ACHN (cell line): Measurements from ENCODE around the gene NTNG2.

ENCODE experiments used
- DNase-seq: peaks from one replicate; pipeline ENCODE4 v3.0.0-alpha.2; 2015
- in situ Hi-C: cut with HindIII; loops from 2 replicates; pipeline ENCODE4 v1.10.0; 2017; ENCODE audit warnings: low sequenced_read_pairs, low pct_ligation_motif_present, low pct_unique_long_range_greater_than_20kb

The NTNG2 gene

GRCh38 chr9:132221941-132222340 is 60.1 kb downstream of the NTNG2 start:
- DNase-seq = no peak
- in situ Hi-C loops = no loop called here

DNA sequence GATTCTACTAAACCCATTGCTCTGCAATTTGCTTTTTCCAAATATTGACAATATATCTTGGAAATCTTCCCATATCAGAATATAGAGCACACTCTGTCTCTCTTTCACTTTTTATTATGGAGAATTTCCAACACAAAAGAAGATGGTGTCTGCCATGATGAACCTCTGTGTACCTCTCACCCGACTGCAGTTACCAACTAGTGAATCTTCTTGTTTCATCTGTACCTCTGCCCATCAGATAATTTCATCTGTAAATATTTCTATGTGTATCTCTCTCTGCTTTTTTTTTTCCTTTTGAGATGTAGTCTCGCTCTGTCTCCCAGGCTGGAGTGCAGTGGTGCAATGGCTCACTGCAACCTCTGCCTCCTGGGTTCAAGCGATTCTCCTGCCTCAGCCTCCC is 62.8 kb downstream of the NTNG2 start:
- in situ Hi-C loops = no loop called here
- DNase-seq = no peak

- in situ Hi-C loops = no loop called here
- no peak for DNase-seq
Measured at GRCh38 chr9:132226571-132227430, 64.9 kb downstream of the NTNG2 start.

DNA sequence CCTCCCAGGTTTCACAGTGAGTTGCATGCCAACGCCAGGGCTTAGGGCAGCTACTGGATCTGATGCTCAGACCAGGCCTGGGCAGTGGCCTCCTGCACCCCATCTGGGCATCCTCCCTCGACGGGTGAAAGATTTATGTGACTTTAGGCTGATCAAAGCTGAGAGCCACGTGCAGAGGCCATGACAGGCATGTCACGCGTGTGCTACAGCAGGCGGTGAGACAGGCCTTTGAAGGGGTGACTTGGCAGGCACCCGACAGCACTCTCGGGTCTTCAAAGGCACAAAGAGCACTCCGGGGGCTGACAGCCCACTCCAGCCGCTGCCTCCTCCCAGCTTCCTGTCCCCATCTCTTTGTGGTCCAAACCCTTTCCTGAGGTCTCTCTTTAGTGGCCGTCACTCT is 66.2 kb downstream of the NTNG2 start:
- no peak for DNase-seq
- in situ Hi-C loops = no loop called here

- in situ Hi-C loops = no loop called here
- no peak for DNase-seq
Measured at GRCh38 chr9:132230605-132231004, 68.7 kb downstream of the NTNG2 start.

DNA sequence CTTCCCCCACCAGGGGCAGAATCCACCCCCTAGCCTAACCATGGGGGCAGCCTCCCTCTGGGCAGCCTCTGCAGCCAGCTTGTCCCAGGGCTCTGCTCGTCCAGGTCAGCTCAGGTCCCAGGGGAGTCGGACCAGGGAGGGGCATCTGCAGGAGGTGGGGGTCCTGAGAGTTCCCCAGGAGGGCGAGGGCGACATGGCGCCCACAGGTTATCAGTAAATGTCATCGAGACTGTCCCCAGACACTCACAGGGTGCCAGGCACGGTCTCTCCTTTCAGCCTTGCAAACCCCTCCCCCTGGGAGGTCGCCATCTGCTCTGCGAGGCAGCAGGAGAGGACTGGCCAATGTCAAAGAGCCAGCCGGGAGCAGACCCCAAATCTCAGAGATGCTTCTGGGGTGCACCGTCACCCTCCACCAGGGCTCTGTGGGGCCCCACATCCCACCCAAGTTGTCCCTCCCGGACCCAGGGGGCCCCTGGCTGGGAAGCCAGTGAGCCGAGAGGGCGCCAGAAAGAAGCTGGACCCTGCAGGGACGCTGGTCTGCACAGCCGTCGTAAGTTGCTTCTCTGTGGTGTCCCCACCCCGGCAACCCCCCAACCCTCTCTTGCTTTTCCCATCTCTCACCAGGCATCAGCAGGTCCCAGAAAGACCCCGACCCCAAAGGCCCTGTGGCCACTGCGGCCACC is 69.3 kb downstream of the NTNG2 start:
- no peak for DNase-seq
- in situ Hi-C loops = no loop called here

DNA sequence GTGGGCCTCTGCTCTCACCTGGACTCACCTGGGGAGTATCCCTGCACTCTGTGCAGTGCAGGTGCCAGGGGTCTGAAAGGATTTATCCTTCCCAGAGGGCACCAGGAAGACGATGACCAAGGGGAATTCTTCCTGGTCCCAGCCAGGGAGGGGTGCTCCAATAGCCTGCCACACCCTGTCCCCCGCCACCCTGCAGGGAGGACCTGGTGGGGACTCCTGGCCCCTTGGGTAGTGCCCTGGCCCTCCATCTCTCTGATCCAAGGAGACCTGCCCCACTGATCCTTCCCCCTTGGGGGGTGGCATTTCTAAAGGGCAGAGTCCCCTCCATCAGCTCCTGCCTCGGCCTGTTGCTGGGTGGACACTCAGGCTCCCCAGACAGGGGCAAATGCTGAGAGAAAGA is 70.7 kb downstream of the NTNG2 start:
- in situ Hi-C loops = no loop called here
- DNase-seq = no peak

GRCh38 chr9:132233138-132233537 is 71.3 kb downstream of the NTNG2 start:
- in situ Hi-C loops = no loop called here

GRCh38 chr9:132234535-132234934 is 72.7 kb downstream of the NTNG2 start:
- in situ Hi-C loops = no loop called here
- DNase-seq = no peak

More at GRCh38 chr9:132233138-132233537, 71.3 kb downstream of the NTNG2 start:
- DNase-seq = no peak

DNA sequence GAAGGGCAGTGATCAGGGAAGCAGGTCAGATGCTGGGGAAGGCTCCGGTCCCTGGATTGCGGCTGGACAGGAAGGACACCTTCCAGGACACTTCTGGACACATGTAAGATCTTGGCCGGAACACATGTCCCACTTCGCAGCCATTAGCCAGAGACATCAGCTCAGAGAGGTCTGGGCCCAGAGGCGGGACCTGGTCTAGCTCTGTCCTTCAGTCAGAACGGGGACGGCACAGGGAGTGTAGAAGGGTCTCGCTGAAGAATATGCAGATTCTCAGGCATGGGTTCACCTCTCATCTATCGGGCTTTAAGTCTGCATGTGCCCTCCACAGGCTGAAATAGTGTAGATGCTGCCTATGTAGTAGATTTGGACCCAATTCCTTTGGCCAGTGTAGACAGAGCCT is 73.3 kb downstream of the NTNG2 start:
- in situ Hi-C loops = no loop called here
- DNase-seq = no peak

DNA sequence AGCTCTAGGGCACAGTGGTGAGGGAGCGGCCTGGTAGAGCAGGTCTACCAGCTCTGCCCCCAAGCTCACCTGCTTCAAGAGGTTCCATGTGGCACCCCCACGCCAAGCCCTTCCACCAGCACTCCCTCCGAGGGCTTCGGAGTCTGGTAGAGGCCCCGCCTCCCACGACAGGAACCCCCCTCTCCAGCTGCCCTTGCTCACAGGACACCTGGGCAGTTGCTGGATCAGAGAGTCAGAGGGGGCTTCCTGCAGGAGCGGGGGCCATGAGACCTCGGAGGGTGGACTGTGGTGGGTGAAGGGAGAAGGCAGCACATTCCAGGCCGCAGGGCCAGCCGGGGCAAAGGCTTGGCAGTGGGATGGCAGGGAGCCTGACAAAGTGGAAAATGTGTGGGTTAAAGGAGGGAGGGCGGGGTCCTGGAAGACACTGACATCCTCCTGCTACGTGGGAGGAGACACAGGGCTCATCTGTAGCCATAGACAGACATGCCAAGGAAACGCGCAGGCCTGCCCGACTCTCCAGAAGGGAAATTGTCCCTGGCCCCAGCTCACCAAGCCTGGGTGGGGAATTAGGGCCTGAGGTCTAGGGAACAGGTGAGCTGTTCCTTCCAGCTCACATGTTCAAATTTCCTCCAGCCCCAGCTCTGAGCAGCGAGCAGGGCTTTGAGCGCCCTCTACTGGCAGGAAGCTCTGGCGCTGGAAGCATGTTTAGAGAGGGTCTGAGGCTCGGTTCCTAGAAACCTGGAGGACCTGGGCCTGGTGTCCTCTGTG is 74.2 kb downstream of the NTNG2 start:
- peak; percentile 65 for DNase-seq
- in situ Hi-C loops = no loop called here

GRCh38 chr9:132236662-132237311 is 74.9 kb downstream of the NTNG2 start:
- in situ Hi-C loops = no loop called here
- no peak for DNase-seq

DNA sequence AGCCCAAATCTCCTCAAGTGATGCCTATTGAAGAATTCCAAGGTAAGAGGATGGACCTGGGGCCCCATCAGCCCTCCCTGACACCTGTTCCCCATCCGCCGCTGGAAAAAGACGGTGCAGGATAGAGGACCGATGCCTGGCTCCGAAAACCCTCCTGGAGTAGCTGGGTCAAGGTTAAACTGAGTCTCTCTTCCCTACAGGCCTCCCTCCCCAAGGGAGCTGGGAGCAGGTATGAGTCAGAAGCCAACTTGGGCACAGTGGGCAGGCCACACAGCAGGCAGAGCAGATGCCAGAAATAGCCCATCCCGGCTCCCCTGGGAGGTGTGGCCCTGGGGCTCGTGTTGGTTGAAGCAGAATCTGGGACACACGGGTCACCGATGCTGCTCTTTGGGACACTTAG is 75.6 kb downstream of the NTNG2 start:
- peak; percentile 65 for DNase-seq
- in situ Hi-C loops = no loop called here

- in situ Hi-C loops = no loop called here
- peak; percentile 54 for DNase-seq
Measured at GRCh38 chr9:132238026-132238972, 76.4 kb downstream of the NTNG2 start.

GRCh38 chr9:132238992-132239391 is 77.1 kb downstream of the NTNG2 start:
- in situ Hi-C loops = no loop called here
- DNase-seq = no peak

DNA sequence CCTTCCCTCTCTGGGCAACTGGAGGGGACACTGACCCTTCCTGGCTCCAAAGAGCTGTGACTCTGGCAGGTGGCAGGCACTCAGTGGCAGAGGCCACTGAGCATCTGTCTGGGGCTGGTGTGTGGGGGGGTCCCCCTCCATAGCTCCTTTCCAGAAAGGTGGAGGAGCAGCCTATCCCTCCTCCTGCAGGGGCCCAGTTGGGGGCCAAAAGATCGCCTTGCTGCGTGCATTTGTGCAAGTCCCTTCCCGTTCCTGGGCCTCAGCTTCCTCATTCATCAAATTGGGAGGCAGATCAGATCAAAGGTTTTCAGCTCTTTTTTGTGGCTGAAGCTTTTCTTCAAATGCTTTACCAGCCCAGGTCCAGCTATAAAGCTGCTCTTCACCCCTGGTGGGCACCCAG is 77.7 kb downstream of the NTNG2 start:
- no peak for DNase-seq
- in situ Hi-C loops = no loop called here

- in situ Hi-C loops = no loop called here
- no peak for DNase-seq
Measured at GRCh38 chr9:132239999-132240840, 78.4 kb downstream of the NTNG2 start.
